ENCODE results near the gene MAEL. TPM values are rescaled to one million over a fixed set of nuclear protein-coding genes. Genes with fewer than 3 reads are reported as not detected.

The MAEL gene
- total and polyA plus RNA-seq, 2 of the 13 experiments (the other 11 are each of a cell fraction or from before 2014, with no cell fraction given): not detected

DNA sequence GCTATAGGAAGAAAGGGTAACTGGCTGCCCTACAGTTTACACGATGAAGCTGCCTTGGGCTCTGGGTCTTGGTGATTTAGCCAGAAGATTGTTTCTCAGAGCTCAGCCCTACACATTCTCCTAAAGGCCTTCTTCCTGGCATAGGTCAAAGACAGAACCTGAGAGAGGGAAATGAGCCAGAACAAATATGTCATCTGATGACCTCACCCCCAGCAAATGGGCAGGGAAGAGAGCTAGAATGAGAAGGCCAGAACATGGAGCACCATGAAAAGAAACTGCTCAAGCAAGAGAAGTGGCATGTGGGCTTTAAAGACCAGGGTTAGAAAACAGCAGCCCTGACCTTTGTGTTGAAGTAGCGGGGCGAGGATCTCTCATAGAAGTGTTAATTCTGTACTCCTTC, 8.3 kb upstream of the MAEL start:
- intact Hi-C loops (cut with micrococcal nuclease; ENCODE audit: unreplicated experiment): no loop called here
- DNase-seq (ENCODE audit: low spot score): no peak
- TF ChIP-seq, protein P1, sequence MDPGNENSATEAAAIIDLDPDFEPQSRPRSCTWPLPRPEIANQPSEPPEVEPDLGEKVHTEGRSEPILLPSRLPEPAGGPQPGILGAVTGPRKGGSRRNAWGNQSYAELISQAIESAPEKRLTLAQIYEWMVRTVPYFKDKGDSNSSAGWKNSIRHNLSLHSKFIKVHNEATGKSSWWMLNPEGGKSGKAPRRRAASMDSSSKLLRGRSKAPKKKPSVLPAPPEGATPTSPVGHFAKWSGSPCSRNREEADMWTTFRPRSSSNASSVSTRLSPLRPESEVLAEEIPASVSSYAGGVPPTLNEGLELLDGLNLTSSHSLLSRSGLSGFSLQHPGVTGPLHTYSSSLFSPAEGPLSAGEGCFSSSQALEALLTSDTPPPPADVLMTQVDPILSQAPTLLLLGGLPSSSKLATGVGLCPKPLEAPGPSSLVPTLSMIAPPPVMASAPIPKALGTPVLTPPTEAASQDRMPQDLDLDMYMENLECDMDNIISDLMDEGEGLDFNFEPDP (CRISPR knock-in tag; conservative IDR thresholded peaks at IDR 0.05): no peak
- no peak for TF ChIP-seq ZNF570 (CRISPR knock-in tag; IDR thresholded peaks at IDR 0.05; ENCODE audit: borderline replicate concordance)
- TF ChIP-seq CEBPB (IDR thresholded peaks at IDR 0.05; ENCODE audit: borderline replicate concordance, low read depth, low read length): no peak
- TF ChIP-seq, protein P2, sequence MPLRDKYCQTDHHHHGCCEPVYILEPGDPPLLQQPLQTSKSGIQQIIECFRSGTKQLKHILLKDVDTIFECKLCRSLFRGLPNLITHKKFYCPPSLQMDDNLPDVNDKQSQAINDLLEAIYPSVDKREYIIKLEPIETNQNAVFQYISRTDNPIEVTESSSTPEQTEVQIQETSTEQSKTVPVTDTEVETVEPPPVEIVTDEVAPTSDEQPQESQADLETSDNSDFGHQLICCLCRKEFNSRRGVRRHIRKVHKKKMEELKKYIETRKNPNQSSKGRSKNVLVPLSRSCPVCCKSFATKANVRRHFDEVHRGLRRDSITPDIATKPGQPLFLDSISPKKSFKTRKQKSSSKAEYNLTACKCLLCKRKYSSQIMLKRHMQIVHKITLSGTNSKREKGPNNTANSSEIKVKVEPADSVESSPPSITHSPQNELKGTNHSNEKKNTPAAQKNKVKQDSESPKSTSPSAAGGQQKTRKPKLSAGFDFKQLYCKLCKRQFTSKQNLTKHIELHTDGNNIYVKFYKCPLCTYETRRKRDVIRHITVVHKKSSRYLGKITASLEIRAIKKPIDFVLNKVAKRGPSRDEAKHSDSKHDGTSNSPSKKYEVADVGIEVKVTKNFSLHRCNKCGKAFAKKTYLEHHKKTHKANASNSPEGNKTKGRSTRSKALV (CRISPR knock-in tag; IDR thresholded peaks at IDR 0.05): no peak
- no peak for TF ChIP-seq ZNF343 (CRISPR knock-in tag; IDR thresholded peaks at IDR 0.05)
- no peak for TF ChIP-seq CBFB (CRISPR knock-in tag; IDR thresholded peaks at IDR 0.05)
- no peak for TF ChIP-seq ZFP90 (CRISPR knock-in tag; IDR thresholded peaks at IDR 0.05; ENCODE audit: borderline replicate concordance)
- TF ChIP-seq ZNF670 (CRISPR knock-in tag; IDR thresholded peaks at IDR 0.05; ENCODE audit: borderline replicate concordance): no peak
- TF ChIP-seq ARNTL (CRISPR knock-in tag; IDR thresholded peaks at IDR 0.05): no peak
- no peak for TF ChIP-seq ZNF329 (CRISPR knock-in tag; IDR thresholded peaks at IDR 0.05; ENCODE audit: low read depth)
- no TSS peak for BruUV-seq (replicated peaks)
- Histone ChIP-seq H3K27ac (ENCODE audit: extremely low read length, insufficient read depth, low read length) (no peak overlapping the region), H3K79me2 (ENCODE audit: insufficient read depth, low read length) (no peaks in the 10 kb centered on the region), H3K36me3 (replicated peaks in 1 of 2; ENCODE audit: control insufficient read depth in 1 of 2, insufficient read depth in 2 of 2, low read length in 2 of 2) (no peaks in the 10 kb centered on the region), H3K4me3 (replicated peaks in 1 of 3; ENCODE audit: insufficient read depth in 1 of 3, low read depth in 2 of 3, low read length in 3 of 3) (no peak overlapping the region), H3K27me3 (ENCODE audit: control insufficient read depth in 1 of 2, insufficient read depth in 2 of 2, low read length in 2 of 2) (peaks cover 0 to 12% of the 10 kb centered on the region in 2 experiments; a peak in 3 of 5 replicates), H2AFZ (ENCODE audit: low read length) (no peak overlapping the region), H3K4me2 (ENCODE audit: low read depth, low read length) (no peak overlapping the region), H3K4me1 (ENCODE audit: insufficient read depth, low read length) (peaks cover 3% of the 10 kb centered on the region; the same call in 1 of the 2 replicates), H4K20me1 (ENCODE audit: insufficient read depth, low read length) (no peaks in the 10 kb centered on the region), H3K9ac (ENCODE audit: insufficient read depth, low read depth, low read length) (no peak overlapping the region), H3K9me3 (ENCODE audit: low read length) (no peaks in the 10 kb centered on the region)
- no peak for FAIRE-seq
- no peak for ATAC-seq
- WGBS (ENCODE audit: low lambda C conversion rate): 0% methylated on average over 3 of the region's 3 CpGs
- in situ Hi-C loops (cut with HindIII; ENCODE audit: extremely low pct_ligation_motif_present, low pct_unique_long_range_greater_than_20kb): no loop called here
- CTCF ChIA-PET (ENCODE audit: low intra/inter-chr PET ratio, low total read pairs): no interaction called here
- POLR2A ChIA-PET: no interaction called here

Data from HepG2 (cell line).